ENCODE results near the gene TIAM2. TPM values are rescaled to one million over a fixed set of nuclear protein-coding genes. Genes with fewer than 3 reads are reported as not detected.
A peak's percentile ranks its signal among the peaks of the same experiment; 100 is the strongest.

Gene TIAM2
- total and polyA plus RNA-seq, 7 donors, result 3.4 to 20.3 (median 10.0) TPM

DNA sequence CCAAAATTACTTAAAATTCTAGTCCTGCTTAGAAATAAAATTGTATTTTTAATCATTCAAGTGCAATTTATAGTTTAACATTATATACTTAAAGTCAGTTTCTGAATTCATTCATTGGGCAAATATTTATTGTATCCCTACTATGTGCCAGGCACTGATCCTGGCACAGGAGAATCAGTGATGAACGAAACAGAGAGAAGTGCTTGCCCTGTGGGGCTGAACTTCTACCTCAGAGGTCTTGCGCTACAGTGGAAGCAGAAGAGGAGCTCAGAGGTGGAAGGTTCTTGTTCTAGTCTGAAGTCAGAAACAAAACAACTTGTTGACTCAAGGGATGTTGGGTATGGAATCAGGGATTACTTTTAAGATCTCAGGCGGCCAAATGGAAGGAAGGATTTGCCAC, 274.6 kb downstream of the TIAM2 start:
- Histone ChIP-seq H3K27ac (no peak overlapping the region), H3K27me3 (ENCODE audit: insufficient read depth in 3 of 3, low read length in 2 of 3) (no peaks in the 10 kb centered on the region), H3K4me3 (no peak overlapping the region), H3K9me3 (no peaks in the 10 kb centered on the region), H3K36me3 (ENCODE audit: insufficient read depth in 1 of 2, low read depth in 1 of 2) (peaks cover 0 to 3% of the 10 kb centered on the region in 2 donors), H3K4me1 (peaks cover 30% of the 10 kb centered on the region)
- DNase-seq (no peak), ATAC-seq (no peak)
- WGBS, 3 donors, result 65 to 84% (median 82%) methylated on average over 3 of the region's 3 CpGs
- intact Hi-C loops (cut with DNase I), result no loop called here
- TF ChIP-seq CTCF (IDR thresholded peaks at IDR 0.05), result no peak

DNA sequence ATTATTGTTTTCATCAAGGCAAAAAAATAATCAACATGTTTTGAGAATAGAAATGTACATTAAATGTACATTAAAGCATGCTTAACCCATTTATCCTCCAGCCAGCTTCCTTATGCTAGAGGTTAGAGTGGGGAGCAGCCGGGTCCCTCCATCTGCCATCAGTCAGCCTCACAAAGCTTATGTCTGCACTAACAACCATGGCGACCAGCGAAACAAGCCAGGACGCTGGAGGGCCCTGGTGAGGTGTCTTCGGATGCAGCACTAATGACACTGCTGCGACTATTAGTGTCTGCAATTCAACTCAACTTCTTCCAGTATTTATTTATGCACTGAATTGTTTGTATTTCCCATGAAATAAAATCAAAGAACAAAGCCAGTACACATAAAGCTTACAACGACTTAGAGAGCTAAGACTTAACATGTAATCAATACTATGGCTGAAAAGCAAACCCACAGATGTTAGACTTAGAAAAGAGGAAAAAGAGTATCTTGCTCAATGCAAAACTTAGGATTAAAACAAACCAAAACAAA, 275.5 kb downstream of the TIAM2 start:
- intact Hi-C loops (cut with DNase I), result no loop called here
- no peaks in the 10 kb centered on the region for H3K36me3 ChIP-seq (ENCODE audit: insufficient read depth in 1 of 2, low read depth in 1 of 2)
- TF ChIP-seq CTCF (IDR thresholded peaks at IDR 0.05), result no peak
- no peak for ATAC-seq
- H3K9me3 ChIP-seq, result no peaks in the 10 kb centered on the region
- H3K4me1 ChIP-seq, result peaks cover 30% of the 10 kb centered on the region
- 84 to 86% (median 85%) methylated on average over 7 of the region's 7 CpGs for whole genome bisulfite sequencing, 3 donors
- no peaks in the 10 kb centered on the region for H3K27me3 ChIP-seq (ENCODE audit: insufficient read depth in 3 of 3, low read length in 2 of 3)
- H3K27ac ChIP-seq, result no peak overlapping the region
- no peak for DNase-seq
- no peak overlapping the region for H3K4me3 ChIP-seq

DNA sequence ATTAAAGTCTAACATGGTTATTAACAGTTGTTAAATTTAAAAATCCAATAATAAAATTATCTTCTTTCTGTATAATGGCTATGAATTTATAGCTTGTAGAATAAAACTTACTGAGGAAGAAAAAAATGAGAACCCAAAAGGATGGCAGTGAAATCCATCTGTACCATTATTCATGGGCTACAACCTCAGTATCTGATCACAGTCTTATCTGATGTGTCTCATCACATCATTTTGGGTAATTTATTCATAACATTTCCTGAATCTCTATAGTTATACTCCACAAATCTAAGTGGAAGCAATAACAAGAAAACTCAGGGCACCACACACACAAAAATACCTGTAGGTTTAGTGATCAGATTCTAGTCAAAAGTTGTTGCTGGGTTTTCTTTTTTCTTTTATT, 276.0 kb downstream of the TIAM2 start:
- no peak for ATAC-seq
- intact Hi-C loops (cut with DNase I), result no loop called here

DNA sequence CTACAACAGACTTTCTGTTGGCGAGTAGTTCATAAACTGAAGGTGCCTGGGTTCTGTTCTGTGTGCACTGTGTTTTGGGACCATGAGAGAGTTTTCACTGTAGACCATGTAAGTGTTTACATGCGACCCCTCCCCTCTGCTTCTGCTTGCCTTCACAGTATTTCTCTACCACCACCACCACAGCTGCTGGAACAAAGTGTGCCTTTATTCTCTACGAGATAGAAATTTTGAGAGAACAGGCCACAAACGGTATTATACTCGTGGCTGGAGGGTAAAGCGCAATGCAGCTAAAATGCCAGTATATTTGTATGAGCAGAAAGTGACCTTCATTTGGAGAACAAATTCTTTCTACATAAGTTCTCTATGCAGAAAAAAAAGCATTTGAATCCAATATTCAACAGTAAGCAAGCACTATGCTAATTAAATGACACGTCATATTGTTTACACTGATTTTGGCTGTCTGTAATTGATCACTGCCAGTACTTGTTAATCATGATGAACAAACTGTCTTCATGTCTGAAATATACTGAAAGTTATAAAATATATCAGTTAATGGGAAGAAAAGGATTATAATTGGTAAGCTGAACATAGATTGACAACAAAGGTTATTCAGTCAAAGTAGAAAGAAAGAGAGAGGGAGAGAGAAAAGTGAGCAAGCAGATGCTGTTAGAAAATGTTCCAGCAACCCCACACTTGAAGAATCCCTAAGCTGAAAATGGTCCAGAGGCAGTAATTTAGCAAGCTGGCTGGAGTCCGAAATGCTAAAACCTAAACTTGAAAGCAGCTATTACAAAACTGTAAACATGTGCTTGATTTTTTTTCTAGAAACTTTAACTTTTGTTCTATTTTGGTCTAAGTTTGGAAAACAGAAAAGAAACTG, 277.5 kb downstream of the TIAM2 start:
- no peak for TF ChIP-seq CTCF (IDR thresholded peaks at IDR 0.05)
- Histone ChIP-seq H3K27me3 (ENCODE audit: insufficient read depth in 3 of 3, low read length in 2 of 3) (no peaks in the 10 kb centered on the region), H3K4me1 (peaks cover 31% of the 10 kb centered on the region), H3K9me3 (no peaks in the 10 kb centered on the region), H3K4me3 (no peak overlapping the region), H3K36me3 (ENCODE audit: insufficient read depth in 1 of 2, low read depth in 1 of 2) (no peaks in the 10 kb centered on the region), H3K27ac (peak overlapping the region; percentile 69)
- DNase-seq (no peak), ATAC-seq (no peak)
- intact Hi-C loops (cut with DNase I), result no loop called here
- 61 to 76% (median 65%) methylated on average over 8 of the region's 8 CpGs for WGBS, 3 donors

More for the DNA sequence above, 276.0 kb downstream of the TIAM2 start:
- no peak for TF ChIP-seq CTCF (IDR thresholded peaks at IDR 0.05)
- Histone ChIP-seq H3K36me3 (ENCODE audit: insufficient read depth in 1 of 2, low read depth in 1 of 2) (no peaks in the 10 kb centered on the region), H3K4me1 (peaks cover 30% of the 10 kb centered on the region), H3K27me3 (ENCODE audit: insufficient read depth in 3 of 3, low read length in 2 of 3) (no peaks in the 10 kb centered on the region), H3K27ac (no peak overlapping the region), H3K4me3 (no peak overlapping the region), H3K9me3 (no peaks in the 10 kb centered on the region)
- DNase-seq, result no peak
